WERI-Rb-1 (cell line): ENCODE results near the gene MRPS14.

Experiments
- DNase-seq: peaks from one replicate; pipeline ENCODE4 v3.0.0-alpha.2; 2020
- H3K27ac ChIP-seq: fragments of 250-450 bp; sonication (Bioruptor Pico); 2 replicates; pipeline ENCODE4 v1.5.1; 2020; ENCODE audit warnings: mild to moderate bottlenecking, moderate library complexity
- H3K27me3 ChIP-seq: fragments of 250-450 bp; sonication (Bioruptor Pico); 2 replicates; pipeline ENCODE4 v1.5.1; 2021; ENCODE audit warnings: mild to moderate bottlenecking, low read depth, moderate library complexity; ENCODE audit not compliant: insufficient read depth, severe bottlenecking
- H3K36me3 ChIP-seq: fragments of 250-450 bp; sonication (Bioruptor Pico); 2 replicates; pipeline ENCODE4 v1.5.1; 2020; ENCODE audit warnings: mild to moderate bottlenecking, moderate library complexity
- H3K4me3 ChIP-seq: 2 replicates; pipeline ENCODE4 v1.5.1; 2011; ENCODE audit warnings: low read depth, mild to moderate bottlenecking, control low read depth, low read length
- H3K9me3 ChIP-seq: fragments of 250-450 bp; sonication (Bioruptor Pico); 2 replicates; pipeline ENCODE4 v1.5.1; 2021; ENCODE audit warnings: mild to moderate bottlenecking, moderate library complexity; ENCODE audit not compliant: severe bottlenecking
- CTCF ChIP-seq: IDR thresholded peaks from 2 replicates; pipeline ENCODE4 v1.5.1; 2011; ENCODE audit warnings: low read depth, mild to moderate bottlenecking, control low read depth, inconsistent platforms, low read length

Gene MRPS14

GRCh38 chr1:175000697-175001187, 22.5 kb downstream of the MRPS14 start:
- Histone ChIP-seq H3K27me3 (no peaks in the 10 kb centered on the region), H3K36me3 (peaks cover 32% of the 10 kb centered on the region), H3K9me3 (no peaks in the 10 kb centered on the region), H3K4me3 (peak overlapping the region; percentile 98), H3K27ac (peak overlapping the region; percentile 99)
- no peak for DNase-seq
- no peak for TF ChIP-seq CTCF

GRCh38 chr1:174999936-175000696, 23.1 kb downstream of the MRPS14 start, which contains the start of gene CACYBP:
CACYBP (plus strand) TSS chr1:174999947; CDS start chr1:175000181, 234 bp downstream.
- Histone ChIP-seq H3K36me3 (peaks cover 26% of the 10 kb centered on the region), H3K4me3 (peak within 1 kb of the TSS; percentile 98), H3K27ac (peak within 1 kb of the TSS; percentile 99), H3K27me3 (no peaks in the 10 kb centered on the region), H3K9me3 (no peaks in the 10 kb centered on the region)
- no peak for DNase-seq
- TF ChIP-seq CTCF: peak; percentile 15; the same call in 1 of the 2 replicates

GRCh38 chr1:174999216-174999935, 23.8 kb downstream of the MRPS14 start:
- Histone ChIP-seq H3K4me3 (peak overlapping the region; percentile 98), H3K9me3 (no peaks in the 10 kb centered on the region), H3K27ac (peak overlapping the region; percentile 99), H3K36me3 (peaks cover 18% of the 10 kb centered on the region), H3K27me3 (no peaks in the 10 kb centered on the region)
- DNase-seq: peak; percentile 99
- TF ChIP-seq CTCF: no peak

GRCh38 chr1:174998569-174999215, 24.5 kb downstream of the MRPS14 start:
- H3K27ac ChIP-seq: peak overlapping the region; percentile 99
- TF ChIP-seq CTCF: peak; percentile 69
- DNase-seq: peak; percentile 67
- peaks cover 17% of the 10 kb centered on the region for H3K36me3 ChIP-seq
- no peaks in the 10 kb centered on the region for H3K9me3 ChIP-seq
- H3K4me3 ChIP-seq: peak overlapping the region; percentile 98
- H3K27me3 ChIP-seq: no peaks in the 10 kb centered on the region

GRCh38 chr1:174997041-174997440, 26.2 kb downstream of the MRPS14 start:
- H3K36me3 ChIP-seq: peaks cover 16% of the 10 kb centered on the region
- TF ChIP-seq CTCF: no peak
- H3K9me3 ChIP-seq: no peaks in the 10 kb centered on the region
- no peak overlapping the region for H3K4me3 ChIP-seq
- no peaks in the 10 kb centered on the region for H3K27me3 ChIP-seq
- DNase-seq: no peak
- no peak overlapping the region for H3K27ac ChIP-seq
